ENCODE data around the gene RNF123.
A peak's percentile ranks its signal among the peaks of the same experiment; 100 is the strongest.
"Not testable (repeated sequence)": the region's sequence is repeated elsewhere in the genome, so short reads cannot be mapped to it uniquely, and the experiment has no call there.

Gene RNF123

GRCh38 chr3:49674497-49674983 is 14.8 kb upstream of the RNF123 start:
- Histone ChIP-seq H3K4me1 (ENCODE audit: insufficient read depth, low read length) (peaks cover 13% of the 10 kb centered on the region), H3K36me3 (ENCODE audit: insufficient read depth, low read length) (peaks cover 42% of the 10 kb centered on the region), H3K4me3 (ENCODE audit: low read length) (peak overlapping the region; percentile 77), H3K9me3 (ENCODE audit: low read length) (no peaks in the 10 kb centered on the region), H2AFZ (ENCODE audit: low read depth, low read length) (peak overlapping the region; percentile 42), H3K27me3 (ENCODE audit: insufficient read depth, low read length) (no peaks in the 10 kb centered on the region)

DNA sequence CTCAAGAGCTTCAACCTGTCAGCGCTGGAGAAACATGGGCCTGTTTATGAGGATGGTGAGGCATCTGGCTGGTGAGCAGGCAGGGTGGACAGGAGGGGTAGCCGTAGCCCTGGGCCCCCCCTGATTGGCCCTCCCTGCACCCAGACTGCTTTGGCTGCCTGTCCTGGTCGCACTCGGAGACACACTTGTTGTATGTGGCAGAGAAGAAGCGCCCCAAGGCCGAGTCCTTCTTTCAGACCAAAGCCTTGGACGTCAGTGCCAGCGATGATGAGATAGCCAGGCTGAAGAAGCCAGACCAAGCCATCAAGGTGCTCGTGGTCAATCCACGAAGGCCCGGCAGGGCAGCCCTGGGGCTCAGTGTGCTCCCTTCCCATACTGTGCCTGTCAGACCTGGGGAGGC is 13.4 kb upstream of the RNF123 start:
- H3K36me3 ChIP-seq (ENCODE audit: insufficient read depth, low read length): peaks cover 54% of the 10 kb centered on the region

GRCh38 chr3:49680493-49681231 is 8.7 kb upstream of the RNF123 start:
- Histone ChIP-seq H3K4me3 (ENCODE audit: low read length) (no peak overlapping the region), H2AFZ (ENCODE audit: low read depth, low read length) (no peak overlapping the region), H3K4me1 (ENCODE audit: insufficient read depth, low read length) (no peaks in the 10 kb centered on the region), H3K9me3 (ENCODE audit: low read length) (no peaks in the 10 kb centered on the region), H3K36me3 (ENCODE audit: insufficient read depth, low read length) (peaks cover 82% of the 10 kb centered on the region), H3K27me3 (ENCODE audit: insufficient read depth, low read length) (no peaks in the 10 kb centered on the region)

More for the DNA sequence above, 13.4 kb upstream of the RNF123 start:
- H3K4me1 ChIP-seq (ENCODE audit: insufficient read depth, low read length): peaks cover 13% of the 10 kb centered on the region
- no peaks in the 10 kb centered on the region for H3K27me3 ChIP-seq (ENCODE audit: insufficient read depth, low read length)
- H3K4me3 ChIP-seq (ENCODE audit: low read length): no peak overlapping the region
- H2AFZ ChIP-seq (ENCODE audit: low read depth, low read length): no peak overlapping the region
- no peaks in the 10 kb centered on the region for H3K9me3 ChIP-seq (ENCODE audit: low read length)

- H3K36me3 ChIP-seq (ENCODE audit: insufficient read depth, low read length): peaks cover 77% of the 10 kb centered on the region
Observed at GRCh38 chr3:49681232-49681522, 8.2 kb upstream of the RNF123 start.

DNA sequence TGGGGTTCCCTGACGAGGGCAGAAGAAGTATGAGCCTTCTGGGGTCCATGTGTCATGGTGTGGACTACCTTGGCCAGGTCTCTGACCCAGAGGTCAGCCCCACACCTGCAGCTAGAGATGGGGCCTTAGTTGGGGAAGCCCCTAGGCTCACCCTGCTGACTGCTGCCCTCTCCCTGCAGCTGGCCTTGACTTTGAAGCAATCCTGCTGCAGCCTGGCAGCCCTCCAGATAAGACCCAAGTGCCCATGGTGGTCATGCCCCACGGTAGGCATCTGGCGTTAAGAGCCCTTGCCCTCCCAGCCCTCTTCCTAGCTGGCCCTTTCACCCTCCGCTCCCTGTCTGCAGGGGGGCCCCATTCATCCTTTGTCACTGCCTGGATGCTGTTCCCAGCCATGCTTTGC is 7.8 kb upstream of the RNF123 start:
- H3K36me3 ChIP-seq (ENCODE audit: insufficient read depth, low read length): peaks cover 73% of the 10 kb centered on the region
- no peak overlapping the region for H3K4me3 ChIP-seq (ENCODE audit: low read length)
- H3K4me1 ChIP-seq (ENCODE audit: insufficient read depth, low read length): no peaks in the 10 kb centered on the region
- no peak overlapping the region for H2AFZ ChIP-seq (ENCODE audit: low read depth, low read length)
- H3K9me3 ChIP-seq (ENCODE audit: low read length): no peaks in the 10 kb centered on the region
- H3K27me3 ChIP-seq (ENCODE audit: insufficient read depth, low read length): no peaks in the 10 kb centered on the region

More at GRCh38 chr3:49681232-49681522, 8.2 kb upstream of the RNF123 start:
- Histone ChIP-seq H3K4me3 (ENCODE audit: low read length) (no peak overlapping the region), H3K27me3 (ENCODE audit: insufficient read depth, low read length) (no peaks in the 10 kb centered on the region), H3K9me3 (ENCODE audit: low read length) (no peaks in the 10 kb centered on the region), H2AFZ (ENCODE audit: low read depth, low read length) (no peak overlapping the region), H3K4me1 (ENCODE audit: insufficient read depth, low read length) (no peaks in the 10 kb centered on the region)

GRCh38 chr3:49683162-49683561 is 6.2 kb upstream of the RNF123 start:
- no peaks in the 10 kb centered on the region for H3K4me1 ChIP-seq (ENCODE audit: insufficient read depth, low read length)
- H3K36me3 ChIP-seq (ENCODE audit: insufficient read depth, low read length): peaks cover 57% of the 10 kb centered on the region
- H3K4me3 ChIP-seq (ENCODE audit: low read length): no peak overlapping the region
- H2AFZ ChIP-seq (ENCODE audit: low read depth, low read length): no peak overlapping the region
- H3K9me3 ChIP-seq (ENCODE audit: low read length): no peaks in the 10 kb centered on the region
- no peaks in the 10 kb centered on the region for H3K27me3 ChIP-seq (ENCODE audit: insufficient read depth, low read length)

- not testable (repeated sequence) for H3K27me3 ChIP-seq (ENCODE audit: insufficient read depth, low read length); H3K4me1 ChIP-seq (ENCODE audit: insufficient read depth, low read length); H2AFZ ChIP-seq (ENCODE audit: low read depth, low read length); H3K9me3 ChIP-seq (ENCODE audit: low read length); H3K4me3 ChIP-seq (ENCODE audit: low read length)
- peaks cover 45% of the 10 kb centered on the region for H3K36me3 ChIP-seq (ENCODE audit: insufficient read depth, low read length)
Observed at GRCh38 chr3:49684453-49684852, 4.9 kb upstream of the RNF123 start.

DNA sequence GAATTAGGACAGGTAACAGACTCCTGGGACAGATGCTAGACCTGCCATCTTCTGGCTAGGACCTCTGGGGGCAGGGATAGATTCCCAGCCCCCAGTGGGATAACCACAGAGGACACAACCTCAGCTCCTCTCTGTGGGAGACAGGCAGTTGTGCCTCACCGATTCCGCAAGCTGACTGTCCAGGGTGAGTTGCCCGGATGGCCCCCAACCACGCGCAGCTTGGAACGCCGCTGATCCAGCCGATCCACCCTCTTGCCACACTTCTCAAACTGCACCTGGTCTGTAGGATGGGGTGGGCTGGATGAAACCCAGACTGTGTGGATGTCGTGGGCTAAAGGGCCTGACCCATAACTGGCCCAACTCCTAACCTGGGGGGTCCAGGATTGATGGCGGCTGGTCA is 4.3 kb upstream of the RNF123 start:
- H3K9me3 ChIP-seq (ENCODE audit: low read length); H3K27me3 ChIP-seq (ENCODE audit: insufficient read depth, low read length): not testable (repeated sequence)

GRCh38 chr3:49685846-49686245 is 3.5 kb upstream of the RNF123 start:
- H3K9me3 ChIP-seq (ENCODE audit: low read length); H3K4me3 ChIP-seq (ENCODE audit: low read length); H2AFZ ChIP-seq (ENCODE audit: low read depth, low read length); H3K27me3 ChIP-seq (ENCODE audit: insufficient read depth, low read length): not testable (repeated sequence)
- Histone ChIP-seq H3K36me3 (ENCODE audit: insufficient read depth, low read length) (peaks cover 31% of the 10 kb centered on the region), H3K4me1 (ENCODE audit: insufficient read depth, low read length) (peaks cover 13% of the 10 kb centered on the region)

More for the DNA sequence above, 4.3 kb upstream of the RNF123 start:
- H3K36me3 ChIP-seq (ENCODE audit: insufficient read depth, low read length): peaks cover 38% of the 10 kb centered on the region
- not testable (repeated sequence) for H3K4me1 ChIP-seq (ENCODE audit: insufficient read depth, low read length); H3K4me3 ChIP-seq (ENCODE audit: low read length); H2AFZ ChIP-seq (ENCODE audit: low read depth, low read length)

- not testable (repeated sequence) for H3K27me3 ChIP-seq (ENCODE audit: insufficient read depth, low read length); H3K9me3 ChIP-seq (ENCODE audit: low read length); H2AFZ ChIP-seq (ENCODE audit: low read depth, low read length); H3K4me3 ChIP-seq (ENCODE audit: low read length)
- H3K36me3 ChIP-seq (ENCODE audit: insufficient read depth, low read length): peaks cover 27% of the 10 kb centered on the region
- peaks cover 13% of the 10 kb centered on the region for H3K4me1 ChIP-seq (ENCODE audit: insufficient read depth, low read length)
Observed at GRCh38 chr3:49686346-49686745, 3.0 kb upstream of the RNF123 start.

GRCh38 chr3:49686769-49687423 is 2.5 kb upstream of the RNF123 start:
- H3K27me3 ChIP-seq (ENCODE audit: insufficient read depth, low read length); H2AFZ ChIP-seq (ENCODE audit: low read depth, low read length); H3K4me3 ChIP-seq (ENCODE audit: low read length); H3K9me3 ChIP-seq (ENCODE audit: low read length): not testable (repeated sequence)
- peaks cover 22% of the 10 kb centered on the region for H3K36me3 ChIP-seq (ENCODE audit: insufficient read depth, low read length)
- H3K4me1 ChIP-seq (ENCODE audit: insufficient read depth, low read length): peaks cover 13% of the 10 kb centered on the region

- H3K4me3 ChIP-seq (ENCODE audit: low read length); H2AFZ ChIP-seq (ENCODE audit: low read depth, low read length); H3K27me3 ChIP-seq (ENCODE audit: insufficient read depth, low read length); H3K9me3 ChIP-seq (ENCODE audit: low read length): not testable (repeated sequence)
- Histone ChIP-seq H3K4me1 (ENCODE audit: insufficient read depth, low read length) (peaks cover 13% of the 10 kb centered on the region), H3K36me3 (ENCODE audit: insufficient read depth, low read length) (peaks cover 17% of the 10 kb centered on the region)
Observed at GRCh38 chr3:49687424-49687795, 1.9 kb upstream of the RNF123 start.

- peaks cover 13% of the 10 kb centered on the region for H3K4me1 ChIP-seq (ENCODE audit: insufficient read depth, low read length)
- H3K9me3 ChIP-seq (ENCODE audit: low read length); H3K36me3 ChIP-seq (ENCODE audit: insufficient read depth, low read length); H3K27me3 ChIP-seq (ENCODE audit: insufficient read depth, low read length): not testable (repeated sequence)
- peak overlapping the region; percentile 79 for H3K4me3 ChIP-seq (ENCODE audit: low read length)
- H2AFZ ChIP-seq (ENCODE audit: low read depth, low read length): peak overlapping the region; percentile 46
Observed at GRCh38 chr3:49688338-49689045, 865 bp upstream of the RNF123 start.
